Measurements from ENCODE around the gene NSUN6. TPM values are rescaled to one million over a fixed set of nuclear protein-coding genes. Genes with fewer than 3 reads are reported as not detected.

NSUN6 gene
- total and polyA plus RNA-seq, 10 of the 15 experiments (the other 5 are each of a cell fraction or from before 2014, with no cell fraction given): 10.2 to 25.0 (median 15.6) TPM

DNA sequence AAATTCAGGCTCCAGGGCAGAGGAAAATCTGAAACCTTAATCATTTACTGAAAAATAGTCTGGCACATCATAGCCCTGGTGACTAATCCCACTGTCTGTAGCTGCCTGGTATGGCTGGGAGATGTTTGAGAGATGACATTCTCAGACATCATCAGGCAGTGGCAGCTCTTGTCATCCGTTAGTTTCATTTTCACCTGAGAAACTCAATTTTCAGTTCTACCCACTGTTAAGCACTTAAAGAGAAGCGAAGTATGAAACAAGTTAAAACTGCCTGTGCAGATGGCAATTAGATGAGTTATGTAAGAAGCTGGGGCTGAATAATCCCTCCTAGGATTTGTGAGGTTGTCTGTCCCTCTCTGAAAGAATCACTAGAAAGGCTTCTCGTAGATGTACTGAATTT lies 150.2 kb downstream of the NSUN6 start (continued):
- TF ChIP-seq, protein P1, sequence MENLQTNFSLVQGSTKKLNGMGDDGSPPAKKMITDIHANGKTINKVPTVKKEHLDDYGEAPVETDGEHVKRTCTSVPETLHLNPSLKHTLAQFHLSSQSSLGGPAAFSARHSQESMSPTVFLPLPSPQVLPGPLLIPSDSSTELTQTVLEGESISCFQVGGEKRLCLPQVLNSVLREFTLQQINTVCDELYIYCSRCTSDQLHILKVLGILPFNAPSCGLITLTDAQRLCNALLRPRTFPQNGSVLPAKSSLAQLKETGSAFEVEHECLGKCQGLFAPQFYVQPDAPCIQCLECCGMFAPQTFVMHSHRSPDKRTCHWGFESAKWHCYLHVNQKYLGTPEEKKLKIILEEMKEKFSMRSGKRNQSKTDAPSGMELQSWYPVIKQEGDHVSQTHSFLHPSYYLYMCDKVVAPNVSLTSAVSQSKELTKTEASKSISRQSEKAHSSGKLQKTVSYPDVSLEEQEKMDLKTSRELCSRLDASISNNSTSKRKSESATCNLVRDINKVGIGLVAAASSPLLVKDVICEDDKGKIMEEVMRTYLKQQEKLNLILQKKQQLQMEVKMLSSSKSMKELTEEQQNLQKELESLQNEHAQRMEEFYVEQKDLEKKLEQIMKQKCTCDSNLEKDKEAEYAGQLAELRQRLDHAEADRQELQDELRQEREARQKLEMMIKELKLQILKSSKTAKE (IDR thresholded peaks at IDR 0.05; ENCODE audit: low read depth, poor library complexity, severe bottlenecking): peak; percentile 87
- peak in 1 of 2 experiments; percentile 42; a peak in 2 of 4 replicates for TF ChIP-seq IKZF2 (IDR thresholded peaks at IDR 0.05)

DNA sequence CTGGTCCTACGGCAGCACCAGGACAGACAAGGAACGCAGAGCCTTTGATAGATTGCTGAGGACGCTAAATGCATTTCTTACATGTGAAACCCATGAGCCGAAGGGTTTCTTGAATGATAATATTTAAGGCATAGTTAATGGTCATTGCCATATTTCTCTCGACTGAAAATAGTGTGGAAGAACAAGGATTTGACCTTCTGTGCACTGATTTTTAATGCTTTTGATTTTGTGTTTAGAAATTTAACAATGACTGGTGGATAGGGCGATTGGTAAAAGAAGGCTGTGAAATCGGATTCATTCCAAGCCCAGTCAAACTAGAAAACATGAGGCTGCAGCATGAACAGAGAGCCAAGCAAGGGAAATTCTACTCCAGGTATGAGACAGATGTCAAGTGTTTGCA lies 150.8 kb downstream of the NSUN6 start:
- FAIRE-seq (no peak), ATAC-seq (peak; percentile 11; the same call in 2 of the 3 replicates), DNase-seq (ENCODE audit: low read depth, low spot score) (no peak)
- SMC1A ChIA-PET (ENCODE audit: uncharacterized antibody, unreplicated experiment): interaction anchor here (0.7 to 5.0 kb wide), 13 partner anchors 10 to 184 kb away, joined by 3 to 21 read pairs (median 5); no protein-coding TSS in a partner anchor
- H3K79me2 ChIP-seq (ENCODE audit: control insufficient read depth, insufficient read depth, low read length): no peaks in the 10 kb centered on the region
- CTCF ChIA-PET: interaction anchor here (0.8 to 0.9 kb wide), 2 partner anchors 26 to 28 kb away, joined by 3 to 4 read pairs; no protein-coding TSS in a partner anchor
- intact Hi-C loops (cut with micrococcal nuclease; ENCODE audit: unreplicated experiment): no loop called here
- H3K4me2 ChIP-seq (ENCODE audit: control insufficient read depth, insufficient read depth): no peak overlapping the region
- H3K27ac ChIP-seq (ENCODE audit: control insufficient read depth, insufficient read depth): no peak overlapping the region
- no peaks in the 10 kb centered on the region for H4K20me1 ChIP-seq (ENCODE audit: control insufficient read depth, insufficient read depth)
- no peaks in the 10 kb centered on the region for H3K9me3 ChIP-seq (replicated peaks; ENCODE audit: control insufficient read depth, insufficient read depth, low read length)
- H3K4me1 ChIP-seq (ENCODE audit: control insufficient read depth, insufficient read depth, low read length): peaks cover 3% of the 10 kb centered on the region; the same call in 1 of the 2 replicates
- in situ Hi-C loops (cut with MboI): no loop called here
- RAD21 ChIA-PET (ENCODE audit: unreplicated experiment): interaction anchor here (0.8 to 3.6 kb wide), 6 partner anchors 69 to 188 kb away, joined by 3 to 11 read pairs (median 3); no protein-coding TSS in a partner anchor
- no peak overlapping the region for H3K9ac ChIP-seq (ENCODE audit: control insufficient read depth, insufficient read depth, low read length)
- TF ChIP-seq CBX5 (IDR thresholded peaks at IDR 0.05; ENCODE audit: low read depth): no peak
- TF ChIP-seq, protein P2, sequence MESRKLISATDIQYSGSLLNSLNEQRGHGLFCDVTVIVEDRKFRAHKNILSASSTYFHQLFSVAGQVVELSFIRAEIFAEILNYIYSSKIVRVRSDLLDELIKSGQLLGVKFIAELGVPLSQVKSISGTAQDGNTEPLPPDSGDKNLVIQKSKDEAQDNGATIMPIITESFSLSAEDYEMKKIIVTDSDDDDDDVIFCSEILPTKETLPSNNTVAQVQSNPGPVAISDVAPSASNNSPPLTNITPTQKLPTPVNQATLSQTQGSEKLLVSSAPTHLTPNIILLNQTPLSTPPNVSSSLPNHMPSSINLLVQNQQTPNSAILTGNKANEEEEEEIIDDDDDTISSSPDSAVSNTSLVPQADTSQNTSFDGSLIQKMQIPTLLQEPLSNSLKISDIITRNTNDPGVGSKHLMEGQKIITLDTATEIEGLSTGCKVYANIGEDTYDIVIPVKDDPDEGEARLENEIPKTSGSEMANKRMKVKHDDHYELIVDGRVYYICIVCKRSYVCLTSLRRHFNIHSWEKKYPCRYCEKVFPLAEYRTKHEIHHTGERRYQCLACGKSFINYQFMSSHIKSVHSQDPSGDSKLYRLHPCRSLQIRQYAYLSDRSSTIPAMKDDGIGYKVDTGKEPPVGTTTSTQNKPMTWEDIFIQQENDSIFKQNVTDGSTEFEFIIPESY (IDR thresholded peaks at IDR 0.05): no peak
- no peak for TF ChIP-seq GATAD2B (conservative IDR thresholded peaks at IDR 0.05; ENCODE audit: low read depth)
- TF ChIP-seq MYB (IDR thresholded peaks at IDR 0.05; ENCODE audit: borderline replicate concordance, low read depth, low read length): no peak
- no peak for TF ChIP-seq BACH1 (IDR thresholded peaks at IDR 0.05; ENCODE audit: borderline replicate concordance)
- TF ChIP-seq FOS (IDR thresholded peaks at IDR 0.05; ENCODE audit: borderline replicate concordance, extremely low read depth, insufficient read length): no peak
- TF ChIP-seq, protein P3, sequence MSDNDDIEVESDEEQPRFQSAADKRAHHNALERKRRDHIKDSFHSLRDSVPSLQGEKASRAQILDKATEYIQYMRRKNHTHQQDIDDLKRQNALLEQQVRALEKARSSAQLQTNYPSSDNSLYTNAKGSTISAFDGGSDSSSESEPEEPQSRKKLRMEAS (IDR thresholded peaks at IDR 0.05; ENCODE audit: low read depth, low read length): no peak
- no peak for TF ChIP-seq CBX3 (IDR thresholded peaks at IDR 0.05; ENCODE audit: borderline replicate concordance, low read depth)
- TF ChIP-seq EED (IDR thresholded peaks at IDR 0.05; ENCODE audit: low read depth): no peak
- no peak overlapping the region for H3K4me3 ChIP-seq
- 33% methylated on average over 7 of the region's 7 CpGs for WGBS (ENCODE audit: insufficient coverage, insufficient replicate concordance, low lambda C conversion rate, missing lambda C conversion rate)
- POLR2A ChIA-PET: interaction anchor here (1.0 kb wide), 1 partner anchor 13 kb away, joined by 3 read pairs; no protein-coding TSS in a partner anchor
- no peaks in the 10 kb centered on the region for H3K36me3 ChIP-seq (ENCODE audit: control insufficient read depth in 2 of 2, insufficient read depth in 2 of 2, low read length in 1 of 2)
- H2AFZ ChIP-seq (ENCODE audit: control insufficient read depth, low read depth, low read length): no peak overlapping the region
- no peaks in the 10 kb centered on the region for H3K27me3 ChIP-seq (replicated peaks in 1 of 2; ENCODE audit: control insufficient read depth in 2 of 2, insufficient read depth in 2 of 2, low read length in 1 of 2)
- no TSS peak for BruUV-seq (replicated peaks)

Data from GM12878 (cell line).